Measurements from ENCODE around the gene MB21D2. TPM values are rescaled to one million over a fixed set of nuclear protein-coding genes. Genes with fewer than 3 reads are reported as not detected.

The MB21D2 gene
- total RNA-seq, 1 donor from 2014 or later = 8.9 TPM

- DNase-seq (ENCODE audit: low spot score) = no peak
- no peaks in the 10 kb centered on the region for H3K9me3 Mint-ChIP-seq (ENCODE audit: low read depth)
- H3K4me3 Mint-ChIP-seq (ENCODE audit: unreplicated experiment) = no peak overlapping the region
- peak overlapping the region; percentile 95 for H3K27ac Mint-ChIP-seq (ENCODE audit: unreplicated experiment)
- TF ChIP-seq CTCF (IDR thresholded peaks at IDR 0.05) = no peak
- peaks cover 72% of the 10 kb centered on the region for H3K4me1 Mint-ChIP-seq (ENCODE audit: low read depth)
- H3K27me3 Mint-ChIP-seq (ENCODE audit: low read depth) = no peaks in the 10 kb centered on the region
- no peaks in the 10 kb centered on the region for H3K36me3 Mint-ChIP-seq (ENCODE audit: low read depth)
These were observed 85.8 kb downstream of the MB21D2 start for GRCh38 chr3:192831801-192832347.

GRCh38 chr3:192831111-192831644 is 86.5 kb downstream of the MB21D2 start:
- DNase-seq (ENCODE audit: low spot score) = no peak
- Mint-ChIP-seq H3K4me1 (ENCODE audit: low read depth) (peaks cover 66% of the 10 kb centered on the region), H3K9me3 (ENCODE audit: low read depth) (no peaks in the 10 kb centered on the region), H3K4me3 (ENCODE audit: unreplicated experiment) (no peak overlapping the region), H3K27me3 (ENCODE audit: low read depth) (no peaks in the 10 kb centered on the region), H3K27ac (ENCODE audit: unreplicated experiment) (peak overlapping the region; percentile 95), H3K36me3 (ENCODE audit: low read depth) (no peaks in the 10 kb centered on the region)
- no peak for TF ChIP-seq CTCF (IDR thresholded peaks at IDR 0.05)

GRCh38 chr3:192830291-192831110 is 87.2 kb downstream of the MB21D2 start:
- Mint-ChIP-seq H3K4me3 (ENCODE audit: unreplicated experiment) (no peak overlapping the region), H3K27me3 (ENCODE audit: low read depth) (no peaks in the 10 kb centered on the region), H3K27ac (ENCODE audit: unreplicated experiment) (peak overlapping the region; percentile 95), H3K9me3 (ENCODE audit: low read depth) (no peaks in the 10 kb centered on the region), H3K4me1 (ENCODE audit: low read depth) (peaks cover 63% of the 10 kb centered on the region), H3K36me3 (ENCODE audit: low read depth) (no peaks in the 10 kb centered on the region)
- no peak for TF ChIP-seq CTCF (IDR thresholded peaks at IDR 0.05)
- DNase-seq (ENCODE audit: low spot score) = no peak

- H3K36me3 Mint-ChIP-seq (ENCODE audit: low read depth) = no peaks in the 10 kb centered on the region
- no peaks in the 10 kb centered on the region for H3K9me3 Mint-ChIP-seq (ENCODE audit: low read depth)
- no peak for DNase-seq (ENCODE audit: low spot score)
These were observed 89.6 kb downstream of the MB21D2 start for GRCh38 chr3:192827863-192828594.

More at GRCh38 chr3:192827863-192828594, 89.6 kb downstream of the MB21D2 start:
- Mint-ChIP-seq H3K27ac (ENCODE audit: unreplicated experiment) (no peak overlapping the region), H3K27me3 (ENCODE audit: low read depth) (no peaks in the 10 kb centered on the region), H3K4me3 (ENCODE audit: unreplicated experiment) (no peak overlapping the region), H3K4me1 (ENCODE audit: low read depth) (peaks cover 50% of the 10 kb centered on the region)
- TF ChIP-seq CTCF (IDR thresholded peaks at IDR 0.05) = no peak

Data from chondrocyte (in vitro differentiated cells).